ENCODE data around the gene CDYL. TPM values are rescaled to one million over a fixed set of nuclear protein-coding genes. Genes with fewer than 3 reads are reported as not detected.

The CDYL gene
- total RNA-seq, 2 experiments from 2014 or later = 31.1 to 31.2 TPM

- ChIA-PET POLR2A (no interaction called here), CTCF (interaction anchor here (1.6 kb wide), 1 partner anchor 10 kb away, joined by 6 read pairs; no protein-coding TSS in a partner anchor)
- DNase-seq (no peak), ATAC-seq (no peak)
- no peaks in the 10 kb centered on the region for H3K9me3 Mint-ChIP-seq
- H3K4me3 Mint-ChIP-seq = no peak overlapping the region
- H3K36me3 Mint-ChIP-seq (ENCODE audit: low read depth) = peaks cover 3% of the 10 kb centered on the region
- H3K27ac Mint-ChIP-seq = no peak overlapping the region
- H3K27me3 Mint-ChIP-seq = no peaks in the 10 kb centered on the region
- peaks cover 45% of the 10 kb centered on the region for H3K4me1 Mint-ChIP-seq (ENCODE audit: low read depth)
- intact Hi-C loops (cut with micrococcal nuclease) = no loop called here
- TF ChIP-seq CTCF (IDR thresholded peaks at IDR 0.05) = no peak
These were observed 149.4 kb downstream of the CDYL start for GRCh38 chr6:4925580-4925979.

- H3K4me1 Mint-ChIP-seq (ENCODE audit: low read depth) = peaks cover 51% of the 10 kb centered on the region
- H3K36me3 Mint-ChIP-seq (ENCODE audit: low read depth) = peaks cover 7% of the 10 kb centered on the region
- H3K4me3 Mint-ChIP-seq = no peak overlapping the region
- peak; percentile 11 for DNase-seq
- POLR2A ChIA-PET = interaction anchor here (0.6 kb wide), 1 partner anchor 147 kb away, joined by 3 read pairs; no protein-coding TSS in a partner anchor
- TF ChIP-seq CTCF (IDR thresholded peaks at IDR 0.05) = no peak
- no peaks in the 10 kb centered on the region for H3K27me3 Mint-ChIP-seq
- intact Hi-C loops (cut with micrococcal nuclease) = no loop called here
- no peak for ATAC-seq
- no peak overlapping the region for H3K27ac Mint-ChIP-seq
- CTCF ChIA-PET = interaction anchor here (0.8 to 1.3 kb wide), 3 partner anchors 8 to 84 kb away, joined by 3 to 9 read pairs (median 4); no protein-coding TSS in a partner anchor
- H3K9me3 Mint-ChIP-seq = no peaks in the 10 kb centered on the region
These were observed 152.2 kb downstream of the CDYL start for GRCh38 chr6:4928426-4928825.

- intact Hi-C loops (cut with micrococcal nuclease) = no loop called here
- Mint-ChIP-seq H3K4me1 (ENCODE audit: low read depth) (peaks cover 52% of the 10 kb centered on the region), H3K4me3 (no peak overlapping the region), H3K36me3 (ENCODE audit: low read depth) (peaks cover 7% of the 10 kb centered on the region), H3K27ac (no peak overlapping the region), H3K27me3 (no peaks in the 10 kb centered on the region), H3K9me3 (no peaks in the 10 kb centered on the region)
- CTCF ChIA-PET = no interaction called here
- TF ChIP-seq CTCF (IDR thresholded peaks at IDR 0.05) = no peak
- ATAC-seq = no peak
- POLR2A ChIA-PET = no interaction called here
- DNase-seq = no peak
These were observed 153.0 kb downstream of the CDYL start for GRCh38 chr6:4929097-4929718.

- Mint-ChIP-seq H3K27ac (no peak overlapping the region), H3K4me3 (no peak overlapping the region), H3K9me3 (no peaks in the 10 kb centered on the region), H3K36me3 (ENCODE audit: low read depth) (peaks cover 7% of the 10 kb centered on the region), H3K4me1 (ENCODE audit: low read depth) (peaks cover 53% of the 10 kb centered on the region), H3K27me3 (no peaks in the 10 kb centered on the region)
- DNase-seq (no peak), ATAC-seq (no peak)
- no peak for TF ChIP-seq CTCF (IDR thresholded peaks at IDR 0.05)
- ChIA-PET CTCF (interaction anchor here (1.0 kb wide), 1 partner anchor 12 kb away, joined by 3 read pairs; no protein-coding TSS in a partner anchor), POLR2A (no interaction called here)
- intact Hi-C loops (cut with micrococcal nuclease) = no loop called here
These were observed 154.0 kb downstream of the CDYL start for GRCh38 chr6:4930025-4930691.

All from activated CD8-positive, alpha-beta T cell treated with anti-CD3 and anti-CD28 coated beads for 36 hours (primary cell).